ENCODE results near the gene IFT172.

The IFT172 gene

GRCh38 chr2:27407798-27408491, 81.6 kb downstream of the IFT172 start:
- H3K27me3 ChIP-seq (ENCODE audit: insufficient read depth, poor library complexity, severe bottlenecking): no peaks in the 10 kb centered on the region
- H3K27ac ChIP-seq (replicated peaks): peak overlapping the region; percentile 88
- no peak for TF ChIP-seq CTCF (IDR thresholded peaks at IDR 0.05; ENCODE audit: insufficient read depth, low read length)
- no peak for TF ChIP-seq GABPA (IDR thresholded peaks at IDR 0.05; ENCODE audit: low read depth)
- TF ChIP-seq, protein P1, sequence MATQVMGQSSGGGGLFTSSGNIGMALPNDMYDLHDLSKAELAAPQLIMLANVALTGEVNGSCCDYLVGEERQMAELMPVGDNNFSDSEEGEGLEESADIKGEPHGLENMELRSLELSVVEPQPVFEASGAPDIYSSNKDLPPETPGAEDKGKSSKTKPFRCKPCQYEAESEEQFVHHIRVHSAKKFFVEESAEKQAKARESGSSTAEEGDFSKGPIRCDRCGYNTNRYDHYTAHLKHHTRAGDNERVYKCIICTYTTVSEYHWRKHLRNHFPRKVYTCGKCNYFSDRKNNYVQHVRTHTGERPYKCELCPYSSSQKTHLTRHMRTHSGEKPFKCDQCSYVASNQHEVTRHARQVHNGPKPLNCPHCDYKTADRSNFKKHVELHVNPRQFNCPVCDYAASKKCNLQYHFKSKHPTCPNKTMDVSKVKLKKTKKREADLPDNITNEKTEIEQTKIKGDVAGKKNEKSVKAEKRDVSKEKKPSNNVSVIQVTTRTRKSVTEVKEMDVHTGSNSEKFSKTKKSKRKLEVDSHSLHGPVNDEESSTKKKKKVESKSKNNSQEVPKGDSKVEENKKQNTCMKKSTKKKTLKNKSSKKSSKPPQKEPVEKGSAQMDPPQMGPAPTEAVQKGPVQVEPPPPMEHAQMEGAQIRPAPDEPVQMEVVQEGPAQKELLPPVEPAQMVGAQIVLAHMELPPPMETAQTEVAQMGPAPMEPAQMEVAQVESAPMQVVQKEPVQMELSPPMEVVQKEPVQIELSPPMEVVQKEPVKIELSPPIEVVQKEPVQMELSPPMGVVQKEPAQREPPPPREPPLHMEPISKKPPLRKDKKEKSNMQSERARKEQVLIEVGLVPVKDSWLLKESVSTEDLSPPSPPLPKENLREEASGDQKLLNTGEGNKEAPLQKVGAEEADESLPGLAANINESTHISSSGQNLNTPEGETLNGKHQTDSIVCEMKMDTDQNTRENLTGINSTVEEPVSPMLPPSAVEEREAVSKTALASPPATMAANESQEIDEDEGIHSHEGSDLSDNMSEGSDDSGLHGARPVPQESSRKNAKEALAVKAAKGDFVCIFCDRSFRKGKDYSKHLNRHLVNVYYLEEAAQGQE (IDR thresholded peaks at IDR 0.05; ENCODE audit: insufficient replicate concordance, low read depth): no peak
- TF ChIP-seq SPI1 (IDR thresholded peaks at IDR 0.05; ENCODE audit: borderline replicate concordance, low read depth): no peak
- TF ChIP-seq POLR2AphosphoS5 (IDR thresholded peaks at IDR 0.05; ENCODE audit: low read depth): no peak
- peak overlapping the region; percentile 95 for H3K4me3 ChIP-seq (replicated peaks; ENCODE audit: insufficient read depth, low read length)
- DNase-seq (ENCODE audit: low read depth in 1 of 2, low spot score in 1 of 2): peak in 1 of 2 experiments; percentile 21

DNA sequence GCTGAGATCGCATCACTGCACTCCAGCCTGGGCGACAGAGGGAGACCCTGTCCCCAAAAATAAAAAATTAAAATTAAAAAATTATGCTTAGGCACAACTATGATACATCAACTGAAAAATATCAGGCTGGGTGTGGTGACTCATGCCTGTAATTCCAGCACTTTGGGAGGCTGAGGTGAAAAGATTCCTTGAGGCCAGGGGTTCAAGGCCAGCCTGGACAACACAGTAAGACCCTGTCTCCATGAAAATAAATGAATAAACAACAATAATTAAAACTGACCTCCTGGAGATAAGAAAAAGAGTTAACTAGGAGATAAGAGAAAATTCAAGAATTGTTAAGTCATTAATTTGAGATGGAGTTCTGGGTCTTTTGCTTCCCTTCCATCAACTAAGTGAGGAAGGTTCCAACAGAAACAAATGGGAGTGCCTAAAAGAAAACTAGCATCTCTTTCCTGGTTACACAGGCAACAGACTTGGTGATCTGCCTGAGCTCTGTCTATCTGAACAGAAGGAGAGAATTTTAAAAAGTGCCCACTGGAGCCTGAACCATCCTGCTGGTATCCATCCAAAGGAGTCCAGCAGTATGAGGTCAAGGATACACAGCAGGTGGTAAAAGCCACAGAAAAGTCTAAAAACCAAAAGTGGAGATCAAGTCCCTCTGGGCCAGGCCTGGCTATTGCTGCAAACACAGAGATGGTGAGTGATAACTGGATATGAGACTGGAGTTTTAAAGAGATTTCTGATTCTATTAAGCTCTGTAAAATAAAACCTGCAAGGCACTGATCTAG, 89.0 kb downstream of the IFT172 start:
- H3K4me3 ChIP-seq (replicated peaks; ENCODE audit: insufficient read depth, low read length): no peak overlapping the region
- H3K27me3 ChIP-seq (ENCODE audit: insufficient read depth, poor library complexity, severe bottlenecking): no peaks in the 10 kb centered on the region
- no peak overlapping the region for H3K27ac ChIP-seq (replicated peaks)
- DNase-seq (ENCODE audit: low read depth in 1 of 2, low spot score in 1 of 2): no peak
- no peak for TF ChIP-seq GABPA (IDR thresholded peaks at IDR 0.05; ENCODE audit: low read depth)

DNA sequence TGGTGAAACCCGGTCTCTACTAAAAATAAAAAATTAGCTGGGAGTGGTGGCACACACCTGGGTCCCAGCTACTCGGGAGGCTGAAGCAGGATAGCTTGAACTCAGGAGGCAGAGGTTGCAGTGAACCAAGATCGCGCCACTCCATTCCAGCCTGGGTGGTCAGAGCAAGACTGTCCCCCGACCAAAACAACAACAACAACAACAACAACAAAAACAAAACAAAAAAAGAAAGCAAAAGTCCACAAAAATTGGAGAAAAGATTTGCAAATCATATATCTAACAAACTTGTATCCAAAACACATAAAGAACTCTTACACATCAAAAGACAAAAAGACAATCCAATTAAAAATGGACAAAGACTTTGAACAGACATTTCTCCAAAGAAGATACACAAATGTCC, 90.6 kb downstream of the IFT172 start:
- Histone ChIP-seq H3K27ac (replicated peaks) (no peak overlapping the region), H3K4me3 (replicated peaks; ENCODE audit: insufficient read depth, low read length) (no peak overlapping the region), H3K27me3 (ENCODE audit: insufficient read depth, poor library complexity, severe bottlenecking) (no peaks in the 10 kb centered on the region)
- TF ChIP-seq GABPA (IDR thresholded peaks at IDR 0.05; ENCODE audit: low read depth) (no peak), CTCF (IDR thresholded peaks at IDR 0.05; ENCODE audit: insufficient read depth, low read length) (no peak), POLR2AphosphoS5 (IDR thresholded peaks at IDR 0.05; ENCODE audit: low read depth) (no peak), SPI1 (IDR thresholded peaks at IDR 0.05; ENCODE audit: borderline replicate concordance, low read depth) (no peak)
- TF ChIP-seq, protein P1 (IDR thresholded peaks at IDR 0.05; ENCODE audit: insufficient replicate concordance, low read depth): no peak
- no peak for DNase-seq (ENCODE audit: low read depth in 1 of 2, low spot score in 1 of 2)
